Cardiac fibroblast (primary cell): ENCODE data around the gene FGF7.

Source experiments
- DNase-seq, 2 donors: peaks; one replicate each; pipeline versions ENCODE4 v3.0.0 to v3.0.0-alpha.2; 2010; ENCODE audit warnings: low read depth in 2 of 2
- H3K4me3 ChIP-seq, 2 donors: replicated peaks in 1 of 2; 1 replicate in 1 of 2; 2 replicates in 1 of 2; pipeline ENCODE4 v1.5.1; 2011; ENCODE audit warnings: low read depth in 2 of 2, low read length in 2 of 2, mild to moderate bottlenecking in 2 of 2, moderate library complexity in 1 of 2
- CTCF ChIP-seq: IDR thresholded peaks from one replicate; pipeline ENCODE4 v1.5.1; 2011; ENCODE audit warnings: low read depth, mild to moderate bottlenecking, low read length, inconsistent platforms

Gene FGF7

GRCh38 chr15:49406352-49407118 lies 16.5 kb upstream of the FGF7 start:
- no peak for TF ChIP-seq CTCF
- no peak overlapping the region for H3K4me3 ChIP-seq
- no peak for DNase-seq

GRCh38 chr15:49410641-49411040 lies 12.4 kb upstream of the FGF7 start:
- H3K4me3 ChIP-seq: no peak overlapping the region
- no peak for TF ChIP-seq CTCF
- DNase-seq: no peak

GRCh38 chr15:49412797-49413196 lies 10.2 kb upstream of the FGF7 start:
- no peak overlapping the region for H3K4me3 ChIP-seq
- DNase-seq: no peak
- no peak for TF ChIP-seq CTCF

- peak in 1 of 2 donors; percentile 51 for DNase-seq
- no peak overlapping the region for H3K4me3 ChIP-seq
- no peak for TF ChIP-seq CTCF
Measured at GRCh38 chr15:49415149-49415548, 7.9 kb upstream of the FGF7 start.

GRCh38 chr15:49415638-49416037 lies 7.4 kb upstream of the FGF7 start:
- no peak overlapping the region for H3K4me3 ChIP-seq
- no peak for TF ChIP-seq CTCF
- DNase-seq: peak; percentile 76 to 89

- no peak for DNase-seq
Measured at GRCh38 chr15:49418811-49419210, 4.2 kb upstream of the FGF7 start.

More at GRCh38 chr15:49418811-49419210, 4.2 kb upstream of the FGF7 start:
- TF ChIP-seq CTCF: no peak
- H3K4me3 ChIP-seq: no peak overlapping the region
